ENCODE data around the gene MLC1.

MLC1 gene

DNA sequence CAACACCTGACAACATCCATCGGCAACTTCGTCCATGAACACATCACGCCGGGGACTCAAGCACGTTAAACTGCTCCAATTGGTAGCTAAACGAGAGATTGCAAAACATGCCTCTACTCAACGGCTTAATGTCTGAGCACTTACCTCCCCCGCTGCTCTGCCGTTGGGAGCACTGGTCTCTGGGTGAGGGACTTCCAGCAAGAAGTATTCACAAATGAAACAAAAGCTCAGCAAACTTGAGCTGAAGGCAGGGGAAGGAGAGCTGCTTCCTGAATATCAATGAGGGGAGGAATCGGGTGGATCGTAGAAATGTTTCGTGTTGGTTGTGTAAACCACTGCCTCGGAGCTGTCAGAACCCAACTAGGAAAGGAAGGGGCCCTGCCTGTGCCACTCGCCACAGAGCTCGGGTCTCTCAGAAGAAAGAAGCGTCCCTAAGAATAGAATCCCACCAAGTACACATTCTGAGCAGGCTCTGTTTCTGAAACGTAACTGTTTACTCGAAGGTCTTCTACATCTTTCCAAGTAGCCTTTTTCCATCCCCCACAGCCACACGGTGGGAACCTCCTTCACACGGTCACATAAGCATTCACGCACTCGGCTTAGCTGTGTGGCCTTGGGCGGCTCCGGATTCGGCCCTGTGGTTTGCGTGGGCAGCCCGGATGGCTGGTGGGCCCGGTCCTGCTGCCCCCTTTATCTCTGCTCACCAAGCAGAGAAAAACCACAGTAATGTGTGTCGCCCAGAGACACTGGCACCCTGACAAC lies at the start of gene MLC1:
MLC1 (minus strand) TSS at position 216 of the 762 bp plus-strand sequence. CDS start 524 bp downstream, outside the sequence.
- no peaks in the 10 kb centered on the region for H3K36me3 ChIP-seq (ENCODE audit: insufficient read depth, low read length)
- H3K9me3 ChIP-seq (ENCODE audit: low read length): no peaks in the 10 kb centered on the region
- H3K4me3 ChIP-seq (ENCODE audit: low read depth in 1 of 2, low read length in 2 of 2): no peak within 1 kb of the TSS
- no peaks in the 10 kb centered on the region for H3K4me1 ChIP-seq (ENCODE audit: insufficient read depth, low read length)
- no peak within 1 kb of the TSS for H3K9ac ChIP-seq (ENCODE audit: low read length)
- H3K27me3 ChIP-seq (ENCODE audit: control insufficient read depth in 1 of 2, insufficient read depth in 2 of 2, low read length in 2 of 2): peaks cover 11 to 35% of the 10 kb centered on the region in 2 donors
- H3K27ac ChIP-seq (ENCODE audit: low read depth, low read length): no peak within 1 kb of the TSS

DNA sequence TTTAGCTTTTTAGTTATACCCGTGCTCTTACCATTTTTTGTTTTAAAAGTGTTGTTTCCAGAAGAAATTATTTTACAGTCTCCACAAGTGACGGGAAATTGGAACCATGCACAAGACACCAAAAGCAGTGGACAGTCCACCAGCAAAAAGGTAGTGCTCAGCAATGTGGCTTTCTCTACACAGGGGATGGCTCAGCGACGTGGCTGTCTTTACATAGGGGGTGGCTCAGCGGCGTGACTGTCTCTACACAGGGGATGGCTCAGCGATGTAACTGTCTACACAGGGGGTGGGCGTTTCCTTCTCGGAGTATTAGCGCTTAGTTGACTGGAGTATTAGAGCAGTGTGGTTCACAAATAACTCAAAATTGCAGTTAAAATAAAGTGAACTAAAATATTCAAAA lies 49.3 kb upstream of the MLC1 start:
- Histone ChIP-seq H3K4me3 (ENCODE audit: low read depth in 1 of 2, low read length in 2 of 2) (no peak overlapping the region), H3K27ac (ENCODE audit: low read depth, low read length) (no peak overlapping the region), H3K9ac (ENCODE audit: low read length) (no peak overlapping the region)

DNA sequence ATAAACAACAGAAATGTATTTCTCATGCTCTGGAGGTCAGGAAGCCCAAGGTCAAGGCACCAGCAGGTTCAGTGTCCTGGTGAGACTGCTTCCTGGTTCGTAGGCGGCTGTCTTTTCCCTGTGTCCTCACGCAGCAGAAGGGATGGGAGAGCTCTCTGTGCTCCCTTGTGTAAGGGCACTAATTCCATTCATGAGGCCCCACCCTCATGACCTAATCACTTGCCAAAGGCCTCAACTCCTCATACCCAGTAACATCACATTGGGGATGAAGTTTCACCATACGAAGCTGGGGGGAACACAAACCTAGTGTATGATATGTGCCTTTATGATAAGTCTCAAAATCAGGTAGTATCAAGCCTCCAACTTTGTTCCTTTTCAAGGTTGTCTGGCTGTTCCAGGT lies 46.7 kb upstream of the MLC1 start:
- no peak overlapping the region for H3K4me3 ChIP-seq (ENCODE audit: low read depth in 1 of 2, low read length in 2 of 2)
- no peak overlapping the region for H3K27ac ChIP-seq (ENCODE audit: low read depth, low read length)
- no peaks in the 10 kb centered on the region for H3K27me3 ChIP-seq (ENCODE audit: control insufficient read depth in 1 of 2, insufficient read depth in 2 of 2, low read length in 2 of 2)
- H3K9ac ChIP-seq (ENCODE audit: low read length): no peak overlapping the region
- peaks cover 6% of the 10 kb centered on the region for H3K4me1 ChIP-seq (ENCODE audit: insufficient read depth, low read length)
- no peaks in the 10 kb centered on the region for H3K9me3 ChIP-seq (ENCODE audit: low read length)
- no peaks in the 10 kb centered on the region for H3K36me3 ChIP-seq (ENCODE audit: insufficient read depth, low read length)

More for the DNA sequence above, 49.3 kb upstream of the MLC1 start:
- Histone ChIP-seq H3K27me3 (ENCODE audit: control insufficient read depth in 1 of 2, insufficient read depth in 2 of 2, low read length in 2 of 2) (no peaks in the 10 kb centered on the region), H3K4me1 (ENCODE audit: insufficient read depth, low read length) (peaks cover 6% of the 10 kb centered on the region), H3K36me3 (ENCODE audit: insufficient read depth, low read length) (no peaks in the 10 kb centered on the region), H3K9me3 (ENCODE audit: low read length) (no peaks in the 10 kb centered on the region)

DNA sequence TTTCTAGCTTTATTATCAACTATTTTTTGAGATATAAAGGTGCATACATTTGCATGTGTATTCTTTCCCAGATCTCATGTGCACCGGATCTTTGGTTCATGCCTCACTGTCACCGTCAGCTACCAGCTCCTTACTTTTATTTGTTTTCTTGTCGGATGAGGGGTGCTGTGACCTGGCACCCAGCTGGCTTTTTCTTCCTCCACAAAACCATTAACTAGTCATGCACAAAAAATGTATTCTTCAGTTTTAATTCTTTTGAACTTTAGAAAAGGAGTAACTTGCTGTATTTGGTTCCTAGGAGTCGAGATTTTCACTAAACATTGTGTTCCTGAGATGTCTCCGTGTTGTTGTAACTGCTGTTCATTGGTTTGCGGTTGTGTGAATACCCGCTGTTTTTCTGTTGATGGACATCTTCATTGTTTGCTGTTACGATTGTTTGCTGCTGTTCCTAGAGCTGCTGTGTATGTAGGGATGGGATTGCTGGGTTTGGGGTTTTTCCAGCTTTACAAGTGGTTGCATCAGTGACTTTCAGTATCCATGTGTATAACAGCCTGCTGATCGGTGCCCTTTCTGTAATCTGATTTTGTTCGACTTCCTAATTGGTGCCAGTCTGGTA lies 44.0 kb upstream of the MLC1 start:
- Histone ChIP-seq H3K4me1 (ENCODE audit: insufficient read depth, low read length) (no peaks in the 10 kb centered on the region), H3K27ac (ENCODE audit: low read depth, low read length) (no peak overlapping the region), H3K9ac (ENCODE audit: low read length) (no peak overlapping the region), H3K36me3 (ENCODE audit: insufficient read depth, low read length) (no peaks in the 10 kb centered on the region), H3K27me3 (ENCODE audit: control insufficient read depth in 1 of 2, insufficient read depth in 2 of 2, low read length in 2 of 2) (no peaks in the 10 kb centered on the region), H3K9me3 (ENCODE audit: low read length) (no peaks in the 10 kb centered on the region), H3K4me3 (ENCODE audit: low read depth in 1 of 2, low read length in 2 of 2) (no peak overlapping the region)

DNA sequence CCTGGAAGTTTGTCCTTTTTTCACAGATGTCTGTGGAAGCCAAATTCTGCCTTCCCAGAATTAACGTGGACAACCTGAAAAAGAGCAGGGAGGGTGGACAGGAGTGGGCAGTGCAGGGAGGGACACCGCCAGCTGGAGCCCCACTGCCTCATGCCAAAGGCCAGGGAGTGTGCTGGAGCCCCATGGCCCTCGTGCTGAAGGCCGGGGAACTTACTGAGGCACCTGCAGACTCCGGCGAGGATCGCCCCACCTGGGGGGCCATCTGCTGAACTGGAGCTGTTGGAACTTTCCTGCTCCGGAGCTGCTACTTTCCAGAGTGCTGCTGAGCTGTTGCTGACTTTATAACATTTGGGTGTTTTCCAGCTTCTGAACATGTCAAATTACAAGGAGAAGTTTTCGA lies 39.8 kb upstream of the MLC1 start:
- no peak overlapping the region for H3K9ac ChIP-seq (ENCODE audit: low read length)
- no peaks in the 10 kb centered on the region for H3K36me3 ChIP-seq (ENCODE audit: insufficient read depth, low read length)
- H3K27ac ChIP-seq (ENCODE audit: low read depth, low read length): no peak overlapping the region
- H3K4me3 ChIP-seq (ENCODE audit: low read depth in 1 of 2, low read length in 2 of 2): no peak overlapping the region
- H3K9me3 ChIP-seq (ENCODE audit: low read length): no peaks in the 10 kb centered on the region
- H3K4me1 ChIP-seq (ENCODE audit: insufficient read depth, low read length): no peaks in the 10 kb centered on the region
- H3K27me3 ChIP-seq (ENCODE audit: control insufficient read depth in 1 of 2, insufficient read depth in 2 of 2, low read length in 2 of 2): no peaks in the 10 kb centered on the region

DNA sequence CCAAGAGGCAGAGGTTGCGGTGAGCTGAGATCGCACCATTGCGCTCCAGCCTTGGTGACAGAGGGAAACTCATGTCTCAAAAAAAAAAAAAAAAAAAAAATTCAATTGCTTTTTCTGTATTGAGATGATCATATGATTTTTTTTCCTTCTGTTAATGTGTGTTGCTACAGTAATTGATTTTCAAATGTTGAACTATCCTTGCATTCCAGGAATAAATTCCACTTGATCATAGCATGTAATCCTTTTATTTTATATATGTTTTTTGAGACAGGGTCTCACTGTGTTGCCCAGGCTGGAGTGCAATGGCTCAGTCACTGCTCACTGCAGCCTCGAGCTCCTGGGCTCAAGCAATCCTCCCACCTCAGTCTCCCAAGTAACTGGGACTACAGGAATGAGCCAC lies 37.9 kb upstream of the MLC1 start:
- no peak overlapping the region for H3K27ac ChIP-seq (ENCODE audit: low read depth, low read length)
- no peaks in the 10 kb centered on the region for H3K27me3 ChIP-seq (ENCODE audit: control insufficient read depth in 1 of 2, insufficient read depth in 2 of 2, low read length in 2 of 2)
- no peak overlapping the region for H3K4me3 ChIP-seq (ENCODE audit: low read depth in 1 of 2, low read length in 2 of 2)

DNA sequence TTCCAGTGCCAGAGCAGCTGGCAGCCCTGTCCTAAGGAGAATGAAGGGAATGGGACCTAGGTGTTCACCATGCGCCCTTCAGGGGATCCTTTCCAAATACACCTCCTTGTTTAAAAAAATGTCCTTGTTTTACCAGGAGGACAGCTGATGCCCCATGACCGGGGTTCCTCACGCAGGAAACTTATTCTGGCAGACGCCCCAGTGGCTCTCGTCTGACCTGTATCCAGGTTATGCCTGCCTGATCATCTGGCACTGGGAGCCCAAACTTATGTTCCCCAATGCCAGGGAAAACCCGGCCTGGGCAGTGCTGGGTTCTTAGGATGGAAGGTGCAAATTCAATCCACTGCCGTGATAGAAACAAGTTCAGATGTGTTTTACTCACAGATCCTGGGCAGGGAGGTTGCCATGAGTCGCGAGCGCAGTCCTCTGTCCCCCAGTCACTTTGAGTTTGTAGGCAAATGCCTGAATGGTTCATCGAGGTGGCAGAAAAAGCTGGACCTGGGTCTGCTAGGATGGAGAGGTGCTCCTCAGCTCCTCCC lies 36.0 kb upstream of the MLC1 start:
- Histone ChIP-seq H3K36me3 (ENCODE audit: insufficient read depth, low read length) (no peaks in the 10 kb centered on the region), H3K9ac (ENCODE audit: low read length) (no peak overlapping the region), H3K4me3 (ENCODE audit: low read depth in 1 of 2, low read length in 2 of 2) (no peak overlapping the region), H3K9me3 (ENCODE audit: low read length) (no peaks in the 10 kb centered on the region), H3K27ac (ENCODE audit: low read depth, low read length) (no peak overlapping the region), H3K27me3 (ENCODE audit: control insufficient read depth in 1 of 2, insufficient read depth in 2 of 2, low read length in 2 of 2) (no peaks in the 10 kb centered on the region), H3K4me1 (ENCODE audit: insufficient read depth, low read length) (peaks cover 10% of the 10 kb centered on the region)

More for the DNA sequence above, 37.9 kb upstream of the MLC1 start:
- H3K9me3 ChIP-seq (ENCODE audit: low read length): no peaks in the 10 kb centered on the region
- no peak overlapping the region for H3K9ac ChIP-seq (ENCODE audit: low read length)
- H3K4me1 ChIP-seq (ENCODE audit: insufficient read depth, low read length): peaks cover 10% of the 10 kb centered on the region
- no peaks in the 10 kb centered on the region for H3K36me3 ChIP-seq (ENCODE audit: insufficient read depth, low read length)

DNA sequence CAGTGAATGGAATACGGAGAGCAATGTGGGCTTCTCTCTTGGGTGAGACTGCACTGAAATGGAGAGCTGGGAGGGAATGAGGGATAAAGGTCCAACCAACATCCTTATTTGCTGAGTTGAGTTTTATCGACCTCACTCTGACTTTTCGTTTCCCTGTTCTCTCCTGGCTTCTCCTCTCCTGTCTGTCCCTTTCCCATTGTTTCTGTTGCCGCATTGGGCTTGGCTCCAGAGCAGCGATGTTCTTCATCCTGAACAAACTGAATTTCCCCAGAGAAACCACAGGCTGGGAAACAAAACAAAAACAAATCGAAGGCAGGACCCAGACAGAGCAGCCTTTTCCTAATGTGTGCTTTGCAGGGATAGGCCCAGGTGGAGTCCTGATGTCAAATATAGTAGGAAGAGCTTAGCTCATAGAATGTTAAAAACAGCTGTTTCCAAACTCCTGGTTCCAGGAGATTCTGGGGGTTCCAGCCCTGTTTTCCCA lies 34.6 kb upstream of the MLC1 start:
- Histone ChIP-seq H3K4me1 (ENCODE audit: insufficient read depth, low read length) (peaks cover 13% of the 10 kb centered on the region), H3K36me3 (ENCODE audit: insufficient read depth, low read length) (no peaks in the 10 kb centered on the region), H3K9me3 (ENCODE audit: low read length) (no peaks in the 10 kb centered on the region), H3K27me3 (ENCODE audit: control insufficient read depth in 1 of 2, insufficient read depth in 2 of 2, low read length in 2 of 2) (no peaks in the 10 kb centered on the region), H3K4me3 (ENCODE audit: low read depth in 1 of 2, low read length in 2 of 2) (no peak overlapping the region), H3K27ac (ENCODE audit: low read depth, low read length) (no peak overlapping the region), H3K9ac (ENCODE audit: low read length) (no peak overlapping the region)

DNA sequence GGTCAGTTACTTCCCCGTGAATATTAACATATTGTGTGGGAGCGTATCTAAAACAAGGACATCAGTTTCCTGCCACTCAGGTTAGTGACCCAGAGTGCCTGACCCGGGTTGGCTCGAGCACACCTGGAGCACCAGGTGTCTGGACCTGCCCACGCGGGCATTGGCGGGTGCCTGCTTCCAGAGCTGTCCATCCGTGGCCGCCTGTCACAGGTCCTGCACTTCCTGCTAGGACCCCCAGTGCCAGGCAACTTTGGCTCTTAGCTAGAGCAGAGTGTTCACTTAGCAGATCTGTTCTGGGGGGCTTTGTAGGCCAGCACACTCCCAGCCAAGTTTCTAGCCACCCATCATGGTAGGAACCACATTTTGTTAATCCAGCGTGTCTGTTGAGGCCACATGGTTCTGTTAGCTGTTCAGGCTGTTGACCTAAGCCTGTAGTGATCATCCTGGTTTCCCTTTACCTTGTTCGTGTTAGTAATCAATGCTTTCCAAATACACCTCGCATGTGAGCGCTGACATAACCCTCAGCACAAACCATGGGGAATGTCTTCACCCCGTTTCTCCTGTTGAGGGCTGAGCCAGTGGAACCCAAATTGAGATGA lies 34.0 kb upstream of the MLC1 start:
- no peak overlapping the region for H3K9ac ChIP-seq (ENCODE audit: low read length)
- H3K27me3 ChIP-seq (ENCODE audit: control insufficient read depth in 1 of 2, insufficient read depth in 2 of 2, low read length in 2 of 2): no peaks in the 10 kb centered on the region
- H3K36me3 ChIP-seq (ENCODE audit: insufficient read depth, low read length): no peaks in the 10 kb centered on the region
- H3K27ac ChIP-seq (ENCODE audit: low read depth, low read length): no peak overlapping the region
- no peak overlapping the region for H3K4me3 ChIP-seq (ENCODE audit: low read depth in 1 of 2, low read length in 2 of 2)
- H3K9me3 ChIP-seq (ENCODE audit: low read length): no peaks in the 10 kb centered on the region
- peaks cover 19% of the 10 kb centered on the region for H3K4me1 ChIP-seq (ENCODE audit: insufficient read depth, low read length)

DNA sequence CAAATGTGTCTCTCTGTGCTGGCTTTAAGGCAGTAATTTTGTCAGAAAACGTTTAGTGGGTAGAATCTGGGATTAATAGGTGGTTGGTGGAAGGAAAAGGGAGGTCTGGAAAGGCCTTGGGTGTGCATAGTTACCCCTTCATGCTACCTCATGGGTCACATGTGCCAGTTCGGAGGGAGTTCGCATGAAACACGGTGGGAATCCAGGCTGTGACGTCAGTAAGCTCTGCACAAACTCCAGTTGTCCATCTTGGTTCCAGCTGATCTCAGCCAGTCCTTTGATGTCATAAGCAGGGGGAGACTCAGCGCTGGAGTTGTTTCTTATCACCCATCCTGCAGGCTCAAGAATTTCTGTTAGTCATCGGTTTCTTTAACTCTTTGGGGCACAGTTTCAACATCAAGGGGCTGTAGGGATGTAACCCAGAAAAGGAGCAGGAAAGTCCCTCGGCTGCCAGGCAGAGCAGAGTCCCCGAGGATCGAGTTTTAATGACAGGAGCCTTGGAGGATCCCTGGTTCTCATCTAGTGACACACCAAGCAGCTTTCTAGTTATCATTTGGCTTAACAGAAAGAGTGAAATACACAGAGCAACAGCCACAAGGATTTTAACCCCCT lies 33.4 kb upstream of the MLC1 start:
- H3K27ac ChIP-seq (ENCODE audit: low read depth, low read length): no peak overlapping the region
- no peaks in the 10 kb centered on the region for H3K36me3 ChIP-seq (ENCODE audit: insufficient read depth, low read length)
- no peaks in the 10 kb centered on the region for H3K27me3 ChIP-seq (ENCODE audit: control insufficient read depth in 1 of 2, insufficient read depth in 2 of 2, low read length in 2 of 2)
- H3K9me3 ChIP-seq (ENCODE audit: low read length): no peaks in the 10 kb centered on the region
- H3K9ac ChIP-seq (ENCODE audit: low read length): no peak overlapping the region
- no peak overlapping the region for H3K4me3 ChIP-seq (ENCODE audit: low read depth in 1 of 2, low read length in 2 of 2)
- H3K4me1 ChIP-seq (ENCODE audit: insufficient read depth, low read length): peaks cover 21% of the 10 kb centered on the region

DNA sequence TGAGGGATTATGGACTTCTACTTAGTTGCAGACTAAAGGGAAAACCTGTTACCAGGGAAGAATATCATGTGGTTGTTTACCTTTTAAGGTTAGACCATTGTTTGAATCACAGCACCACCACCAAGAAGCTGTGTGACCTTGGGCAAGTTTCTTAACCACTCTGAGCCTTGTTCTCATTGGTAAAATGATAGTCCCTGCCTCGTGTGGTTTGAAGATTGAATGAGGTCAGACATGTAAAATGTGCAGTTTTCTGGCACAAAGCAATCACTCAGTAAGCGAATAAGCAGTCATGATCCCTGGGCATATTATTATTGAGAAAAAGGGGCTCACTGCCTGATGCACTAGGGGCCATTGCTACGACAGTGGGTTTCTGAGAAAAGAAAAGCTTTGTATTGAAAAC lies 32.9 kb upstream of the MLC1 start:
- Histone ChIP-seq H3K9me3 (ENCODE audit: low read length) (no peaks in the 10 kb centered on the region), H3K27me3 (ENCODE audit: control insufficient read depth in 1 of 2, insufficient read depth in 2 of 2, low read length in 2 of 2) (no peaks in the 10 kb centered on the region), H3K4me1 (ENCODE audit: insufficient read depth, low read length) (peaks cover 21% of the 10 kb centered on the region), H3K27ac (ENCODE audit: low read depth, low read length) (no peak overlapping the region), H3K9ac (ENCODE audit: low read length) (no peak overlapping the region), H3K4me3 (ENCODE audit: low read depth in 1 of 2, low read length in 2 of 2) (no peak overlapping the region), H3K36me3 (ENCODE audit: insufficient read depth, low read length) (no peaks in the 10 kb centered on the region)
